NCI-H69 (cell line): Measurements from ENCODE around the gene GTF2H4.
"Not testable (repeated sequence)": the region's sequence is repeated elsewhere in the genome, so short reads cannot be mapped to it uniquely, and the experiment has no call there.

Source experiments
- DNase-seq: peaks from one replicate; lab custom pipeline; 2025; lab: John Stamatoyannopoulos, UW

The GTF2H4 gene

DNA sequence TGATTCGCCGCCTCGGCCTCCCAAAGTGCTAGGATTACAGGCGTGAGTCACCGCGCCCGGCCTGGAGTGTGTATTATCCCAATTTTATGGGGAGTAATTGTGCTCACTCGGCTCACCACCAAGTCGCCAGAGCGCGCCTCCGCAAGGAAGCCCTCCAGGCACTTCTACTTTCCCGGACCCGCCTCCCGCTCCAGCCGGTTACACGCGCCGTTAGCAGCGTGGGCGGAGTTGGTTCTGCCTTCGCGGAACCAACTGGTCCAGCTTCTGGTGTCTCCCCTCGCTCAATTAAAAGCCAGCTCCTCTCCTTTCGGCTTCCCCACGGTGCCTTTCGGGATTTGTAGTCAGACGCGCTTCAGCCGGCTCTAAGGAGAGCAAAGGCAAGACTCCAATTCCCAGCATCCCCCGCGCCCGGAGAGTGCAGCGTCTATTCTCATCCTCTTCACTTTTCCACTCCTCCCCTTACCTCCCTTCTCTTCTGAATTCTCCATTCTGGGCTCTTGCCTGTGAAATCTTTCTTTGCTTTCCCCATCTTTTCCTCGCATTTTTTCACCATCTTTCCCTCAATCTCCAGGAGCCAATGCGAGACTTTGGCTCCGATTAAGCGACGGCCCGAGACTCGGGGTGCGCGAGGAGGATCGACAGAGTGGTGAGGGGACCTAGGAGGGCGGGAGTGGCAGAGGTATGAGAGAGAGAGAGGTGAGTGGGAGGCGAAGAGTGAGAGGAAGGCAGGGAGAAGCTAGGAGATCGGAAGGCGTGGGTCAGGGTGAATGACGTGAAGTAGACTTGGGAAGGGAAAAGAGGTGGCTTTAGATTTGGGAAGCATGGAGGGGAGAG lies at the start of gene GTF2H4:
Gene GTF2H4 (plus strand): TSS at position 450 of the 834 bp plus-strand sequence.
- DNase-seq: peak; percentile 99

DNA sequence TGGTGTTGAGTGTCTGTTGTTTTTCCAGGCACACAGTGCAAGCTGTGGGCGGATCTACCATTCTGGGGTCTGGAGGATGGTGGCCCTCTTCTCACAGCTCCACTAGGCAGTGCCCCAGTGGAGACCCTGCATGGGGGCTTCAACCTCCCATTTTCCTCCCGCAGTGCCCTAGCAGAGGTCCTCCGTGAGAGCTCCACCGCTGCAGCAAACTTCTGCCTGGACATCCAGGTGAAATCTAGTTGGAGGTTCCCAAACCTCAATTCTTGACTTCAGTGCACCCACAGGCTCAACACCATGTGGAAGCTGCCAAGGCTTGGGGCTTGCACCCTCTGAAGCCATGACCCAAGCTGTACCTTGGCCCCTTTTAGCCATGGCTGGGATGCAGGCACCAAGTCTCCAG lies 48.3 kb upstream of the GTF2H4 start:
- not testable (repeated sequence) for DNase-seq

DNA sequence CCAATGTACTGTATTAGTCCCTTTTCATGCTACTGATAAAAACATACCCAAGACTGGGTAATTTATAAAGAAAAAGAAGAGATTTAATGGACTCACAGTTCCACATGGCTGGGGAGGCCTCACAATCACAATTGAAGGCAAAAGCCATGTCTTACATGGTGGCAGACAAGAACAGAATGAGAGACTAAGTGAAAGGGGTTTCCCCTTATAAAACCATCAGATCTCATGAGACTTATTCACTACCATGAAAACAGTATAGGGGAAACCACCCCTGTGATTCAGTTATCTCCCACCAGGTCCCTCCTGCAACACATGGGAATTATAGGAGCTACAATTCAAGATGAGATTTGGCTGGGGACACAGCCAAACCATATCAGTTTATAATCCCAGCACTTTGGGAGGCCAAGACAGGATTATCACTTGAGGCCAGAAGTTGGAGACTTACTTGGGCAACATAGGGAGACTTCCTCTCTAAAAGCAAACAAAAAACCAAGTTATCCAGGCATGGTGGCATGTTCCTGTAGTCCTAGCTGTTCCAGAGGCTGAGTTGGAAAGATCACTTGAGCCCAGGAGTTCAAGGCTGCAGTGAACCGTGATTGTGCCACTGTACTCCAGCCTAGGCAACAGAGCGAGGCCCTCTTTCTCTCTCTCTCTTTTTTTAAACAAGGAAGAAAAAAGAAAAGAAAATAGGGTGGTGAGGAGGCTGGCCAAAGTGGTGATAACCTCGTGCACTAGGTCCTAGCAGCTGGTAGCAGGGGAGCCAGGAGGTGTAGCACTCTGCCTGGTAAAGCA lies 46.6 kb upstream of the GTF2H4 start:
- no peak for DNase-seq

DNA sequence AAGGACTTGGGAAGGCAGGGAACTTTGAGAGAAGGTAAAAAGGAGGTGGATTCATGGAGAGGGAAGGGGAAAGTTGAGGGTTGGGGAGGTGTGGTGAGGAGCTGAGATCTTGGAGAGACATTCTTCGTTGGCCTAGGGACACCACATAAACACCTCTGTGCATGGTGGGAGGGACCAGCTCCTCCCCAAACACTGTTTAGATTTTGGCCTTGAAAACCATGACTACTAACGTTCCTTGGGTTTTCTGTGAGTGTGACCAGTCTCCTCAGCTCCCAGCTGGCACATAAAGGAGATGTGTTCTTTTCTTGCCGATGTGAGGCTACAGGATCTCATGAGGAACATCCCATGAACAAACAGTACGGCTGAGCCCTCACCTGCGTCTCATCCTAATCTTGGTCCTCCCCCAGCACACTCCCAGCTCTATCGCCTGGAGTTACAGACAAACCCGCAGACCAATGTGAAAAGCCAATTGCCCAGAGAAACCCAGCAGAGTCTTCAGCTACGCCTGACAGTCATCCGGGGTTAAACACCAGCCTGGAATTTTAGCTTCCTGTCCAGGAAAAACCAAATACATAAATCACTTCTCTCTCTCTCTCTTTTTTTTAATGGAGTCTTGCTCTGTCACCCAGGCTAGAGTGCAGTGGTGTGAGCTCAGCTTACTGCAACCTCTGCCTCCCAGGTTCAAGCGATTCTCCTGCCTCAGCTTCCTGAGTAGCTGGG lies 45.7 kb upstream of the GTF2H4 start:
- DNase-seq: no peak

DNA sequence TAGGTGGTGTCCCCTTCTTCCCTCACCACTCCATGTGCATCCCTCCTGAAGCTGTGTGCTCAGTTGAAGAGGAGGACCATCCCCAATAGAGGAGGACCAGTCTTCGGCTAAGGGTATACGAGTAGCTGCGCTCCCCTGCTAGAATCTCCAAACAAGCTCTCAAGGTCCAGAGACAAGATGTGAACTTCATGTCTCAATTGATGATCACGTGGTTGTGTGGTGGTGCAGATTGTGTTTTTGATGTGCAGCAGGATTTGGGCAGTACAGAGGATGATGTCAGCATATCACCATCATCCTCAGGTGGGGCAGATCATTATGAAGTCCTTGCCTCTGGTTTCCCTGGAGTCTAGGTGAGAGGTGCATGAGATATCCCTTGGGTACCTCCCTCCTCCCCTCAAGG lies 43.7 kb upstream of the GTF2H4 start:
- no peak for DNase-seq

DNA sequence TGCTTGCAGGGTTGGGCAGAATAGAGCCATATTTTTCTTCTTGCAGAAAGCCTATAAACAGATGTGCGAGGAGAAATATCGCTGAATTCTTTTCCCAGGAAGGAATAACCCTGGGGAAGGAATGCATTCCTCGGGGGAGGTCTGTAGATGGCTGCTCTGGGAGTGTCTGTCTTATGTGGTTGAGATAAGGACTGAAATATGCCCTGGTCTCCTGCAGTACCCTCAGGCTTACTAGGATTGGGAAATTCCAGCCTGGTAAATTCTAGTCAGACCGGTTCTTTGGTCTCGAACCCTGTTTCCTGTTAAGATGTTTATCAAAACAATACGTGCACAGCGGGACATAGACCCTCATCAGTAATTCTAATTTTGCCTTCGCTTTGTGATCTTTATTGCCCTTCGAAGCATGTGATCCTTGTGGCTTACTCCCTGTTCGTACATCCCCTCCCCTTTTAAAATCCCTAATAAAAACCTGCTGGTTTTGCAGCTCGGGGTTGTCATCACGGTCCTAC lies 38.7 kb upstream of the GTF2H4 start:
- not testable (repeated sequence) for DNase-seq

DNA sequence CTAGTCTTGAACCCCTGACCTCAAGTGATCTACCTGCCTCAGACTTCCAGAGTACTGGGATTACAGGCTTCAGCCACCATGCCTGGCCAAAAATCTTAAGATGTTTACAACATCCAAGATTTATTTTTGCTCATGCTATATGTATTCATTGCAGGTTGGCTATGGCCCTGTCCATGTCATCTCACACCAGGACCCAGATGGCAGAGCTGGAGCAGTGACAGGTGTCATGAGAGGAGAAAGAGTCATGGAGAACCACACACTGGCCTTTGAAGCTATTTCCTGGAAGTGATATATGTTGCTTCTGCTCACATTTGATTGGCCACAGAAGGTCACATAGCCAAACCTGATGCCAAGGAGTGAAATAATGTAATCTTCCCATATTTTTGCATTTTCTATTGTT lies 37.5 kb upstream of the GTF2H4 start:
- no peak for DNase-seq

DNA sequence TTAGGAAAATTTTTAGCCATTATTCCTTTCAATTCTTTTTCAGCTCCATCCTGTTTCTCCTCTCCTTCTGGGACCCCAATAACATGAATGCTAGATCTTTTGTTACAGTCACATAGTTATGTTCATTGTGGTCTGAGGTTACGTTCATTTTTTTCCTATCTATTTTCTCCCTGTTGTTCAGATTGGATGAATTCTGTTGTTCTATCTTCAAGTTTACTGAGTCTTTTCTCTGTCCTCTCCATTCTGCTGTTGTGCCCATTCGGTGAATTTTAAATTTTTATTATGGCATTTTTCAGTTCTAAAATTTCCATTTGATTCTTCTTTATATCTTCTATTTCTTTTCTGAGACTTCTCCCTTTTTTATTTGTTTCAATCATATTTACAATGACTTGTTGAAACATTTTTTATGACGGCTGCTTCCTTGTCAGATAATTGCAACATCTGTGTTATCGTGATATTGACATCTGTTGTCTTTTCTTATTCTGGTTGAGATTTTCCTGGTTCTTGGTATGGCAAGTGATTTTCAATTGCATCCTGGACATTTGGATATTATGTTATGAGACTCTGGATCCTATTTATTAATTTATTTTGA lies 36.3 kb upstream of the GTF2H4 start:
- DNase-seq: no peak

DNA sequence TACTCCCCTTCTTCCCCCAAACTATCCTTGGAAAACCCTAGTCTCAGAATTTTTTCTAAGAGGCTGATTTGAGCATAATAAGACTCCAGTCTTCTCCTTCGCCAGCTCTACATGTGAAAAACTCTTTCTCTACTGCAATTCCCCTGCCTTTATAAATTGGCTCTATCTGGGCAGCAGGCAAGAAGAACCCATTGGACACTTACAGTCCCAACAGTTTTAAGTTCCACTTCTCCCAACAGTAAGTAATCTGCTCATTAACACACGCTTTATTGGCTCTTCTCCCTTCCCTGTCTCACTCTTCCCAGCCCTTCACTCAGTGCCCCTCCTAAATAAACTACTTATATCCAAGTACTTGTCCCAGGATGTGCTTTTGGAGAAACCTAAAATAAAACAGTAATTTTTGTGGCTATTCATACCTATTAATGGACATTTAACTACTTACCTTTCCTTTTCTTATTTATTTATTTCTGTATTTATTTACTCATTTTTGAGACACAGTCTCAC lies 34.8 kb upstream of the GTF2H4 start:
- DNase-seq: no peak

DNA sequence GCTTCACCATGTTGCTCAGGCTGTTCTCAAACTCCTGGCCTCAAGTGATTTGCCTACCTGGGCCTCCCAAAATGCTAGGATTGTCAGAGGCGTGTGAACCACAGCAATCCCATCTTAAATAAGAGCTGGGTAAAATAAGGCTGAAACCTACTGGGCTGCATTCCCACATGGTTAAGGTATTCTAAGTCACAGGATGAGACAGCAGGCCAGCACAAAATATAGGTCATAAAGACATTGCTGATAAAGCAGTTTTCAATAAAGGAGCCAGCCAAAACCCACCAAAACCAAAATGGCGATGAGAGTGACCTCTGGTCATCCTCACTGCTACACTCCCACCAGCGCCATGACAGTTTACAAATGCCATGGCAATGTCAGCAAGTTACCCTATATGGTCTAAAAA lies 34.2 kb upstream of the GTF2H4 start:
- DNase-seq: not testable (repeated sequence)

DNA sequence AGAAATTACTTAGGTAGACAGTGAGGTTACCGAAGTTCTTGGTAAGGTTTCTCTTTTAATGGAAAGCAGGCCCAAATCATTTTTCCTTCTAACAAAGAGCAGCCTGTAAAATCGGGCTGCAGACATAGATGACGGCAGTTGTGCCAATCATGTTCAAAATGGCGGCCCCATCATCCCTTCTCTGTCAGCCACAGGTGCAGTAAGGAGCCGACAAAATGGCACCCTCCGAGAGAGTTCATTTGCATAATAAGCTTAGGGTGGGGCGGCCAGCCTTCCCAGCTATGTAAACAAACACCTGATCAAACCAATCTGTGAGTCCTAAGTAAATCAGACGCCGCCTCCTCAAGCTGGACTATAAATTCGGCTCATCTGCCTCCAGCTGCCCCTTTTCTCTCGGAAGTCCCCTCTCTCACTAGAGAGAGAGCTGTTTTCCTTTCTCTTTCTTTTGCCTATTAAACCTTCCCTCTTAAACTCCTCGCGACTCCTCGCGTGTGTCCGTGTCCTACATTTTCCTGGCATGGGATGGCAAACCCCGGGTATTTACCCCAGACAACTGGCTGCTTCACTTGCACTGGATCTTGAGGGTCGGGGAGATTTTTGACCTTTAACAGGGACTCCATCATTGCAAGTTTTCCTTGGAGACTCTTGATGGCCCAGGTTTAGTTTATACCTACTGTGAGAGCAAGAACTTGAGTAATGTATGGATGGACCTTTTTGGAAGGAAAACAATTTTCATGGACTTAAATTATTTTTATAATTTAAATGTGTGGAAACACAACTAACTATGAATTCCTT lies 32.6 kb upstream of the GTF2H4 start:
- peak; percentile 88 for DNase-seq

DNA sequence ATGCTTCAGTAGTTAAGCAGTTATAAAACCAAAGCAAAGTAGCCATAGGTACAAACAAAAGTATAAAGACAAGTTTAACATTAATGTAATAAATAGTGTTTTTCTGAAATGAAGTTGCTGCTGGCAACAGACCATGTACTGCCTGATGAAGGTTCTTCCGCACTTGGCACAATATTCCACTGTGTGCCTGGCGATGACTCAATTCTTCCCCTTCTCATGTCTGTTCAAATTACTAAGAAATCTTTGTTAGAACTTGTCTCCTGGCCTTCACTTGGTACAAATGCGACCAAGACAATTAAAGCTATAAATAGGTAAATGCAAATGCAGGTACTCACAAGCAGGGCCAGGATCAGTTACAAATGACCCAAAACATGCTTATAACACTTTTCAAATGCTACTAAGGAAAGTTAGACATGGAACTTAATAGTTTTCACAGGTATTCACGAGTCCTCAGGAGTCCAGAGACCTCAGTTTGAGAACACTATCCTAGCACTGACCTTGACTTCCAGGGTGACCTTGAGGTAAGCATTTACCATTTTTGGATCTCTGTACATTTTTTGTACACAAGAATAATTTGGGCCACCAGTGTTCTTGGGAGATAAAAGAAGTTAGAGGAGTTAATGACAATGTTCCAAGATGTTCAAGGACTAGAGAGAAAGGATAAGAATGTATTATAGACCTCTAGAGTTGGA lies 31.8 kb upstream of the GTF2H4 start:
- DNase-seq: no peak

DNA sequence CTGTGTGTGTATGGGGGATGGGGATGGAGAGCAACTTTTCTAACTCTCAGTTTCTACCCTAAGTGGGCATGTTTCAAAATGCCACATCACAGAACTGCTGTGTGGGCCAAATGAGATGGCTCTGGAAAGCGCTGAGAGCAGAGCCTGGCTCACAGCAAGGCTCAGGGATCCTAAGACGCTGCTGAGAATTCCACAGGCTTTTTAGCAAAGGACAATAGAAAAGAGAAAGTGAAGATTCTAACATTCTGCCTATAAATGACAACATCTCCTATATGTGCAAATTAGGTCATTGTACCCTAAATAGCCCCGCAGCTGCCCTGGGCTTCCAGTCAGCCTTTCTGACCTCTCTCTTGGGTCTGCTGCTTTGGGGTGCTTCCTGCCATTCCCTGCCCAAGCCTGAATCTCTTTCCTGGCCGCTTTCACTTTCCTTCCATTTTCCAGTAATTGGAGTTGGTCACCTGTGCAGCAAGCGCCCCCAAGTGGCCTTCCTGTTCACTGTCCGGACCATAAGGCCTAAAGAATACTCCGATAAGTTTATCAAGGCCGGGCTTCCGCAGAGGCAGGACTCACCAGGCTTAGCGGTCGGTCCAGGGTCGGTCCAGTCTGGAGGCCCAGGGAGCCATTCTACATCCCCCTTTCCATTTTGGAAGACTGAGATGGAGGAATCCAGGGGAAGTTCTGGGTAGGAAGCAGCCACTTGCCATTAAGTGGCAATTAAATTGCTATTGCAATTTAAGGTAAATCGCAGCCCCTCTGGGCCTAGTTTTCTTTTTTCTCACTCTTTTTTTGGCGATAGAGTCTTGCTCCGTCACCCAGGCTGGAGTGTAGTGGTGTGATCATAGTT lies 30.4 kb upstream of the GTF2H4 start:
- peak; percentile 90 for DNase-seq

DNA sequence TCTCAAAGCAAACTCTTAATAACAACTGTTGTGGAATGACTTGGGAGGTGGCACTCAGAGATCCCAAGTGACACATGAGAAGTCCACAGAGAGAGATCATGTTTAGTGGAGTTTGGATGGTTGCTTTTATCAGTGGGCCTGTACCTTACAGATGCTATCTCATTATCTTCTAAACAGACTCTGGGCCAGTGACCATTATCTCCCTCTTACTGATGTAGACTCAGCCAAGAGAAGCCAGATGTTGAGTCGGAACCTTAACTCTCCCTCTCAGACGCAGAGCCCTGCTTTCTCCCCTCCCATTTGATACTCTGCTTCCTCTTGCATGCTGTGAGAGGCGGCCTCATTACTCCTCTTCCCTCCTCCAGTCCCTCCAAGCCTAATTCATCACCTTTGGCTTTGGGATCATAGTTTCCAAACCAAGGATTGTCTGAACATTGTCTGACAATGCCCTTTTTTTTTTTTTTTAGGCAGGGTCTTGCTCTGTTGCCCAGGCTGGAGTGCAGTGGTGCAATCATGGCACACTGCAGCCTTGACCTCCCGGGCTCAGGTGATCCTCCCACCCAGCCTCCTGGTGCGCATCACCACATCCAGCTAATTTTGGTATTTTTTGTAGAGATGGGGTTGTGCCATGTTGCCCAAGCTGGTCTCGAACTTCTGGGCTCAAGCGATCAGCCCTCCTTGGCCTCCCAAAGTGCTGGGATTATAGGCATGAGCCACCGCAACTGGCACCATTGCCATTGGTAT lies 28.2 kb upstream of the GTF2H4 start:
- peak; percentile 21 for DNase-seq

DNA sequence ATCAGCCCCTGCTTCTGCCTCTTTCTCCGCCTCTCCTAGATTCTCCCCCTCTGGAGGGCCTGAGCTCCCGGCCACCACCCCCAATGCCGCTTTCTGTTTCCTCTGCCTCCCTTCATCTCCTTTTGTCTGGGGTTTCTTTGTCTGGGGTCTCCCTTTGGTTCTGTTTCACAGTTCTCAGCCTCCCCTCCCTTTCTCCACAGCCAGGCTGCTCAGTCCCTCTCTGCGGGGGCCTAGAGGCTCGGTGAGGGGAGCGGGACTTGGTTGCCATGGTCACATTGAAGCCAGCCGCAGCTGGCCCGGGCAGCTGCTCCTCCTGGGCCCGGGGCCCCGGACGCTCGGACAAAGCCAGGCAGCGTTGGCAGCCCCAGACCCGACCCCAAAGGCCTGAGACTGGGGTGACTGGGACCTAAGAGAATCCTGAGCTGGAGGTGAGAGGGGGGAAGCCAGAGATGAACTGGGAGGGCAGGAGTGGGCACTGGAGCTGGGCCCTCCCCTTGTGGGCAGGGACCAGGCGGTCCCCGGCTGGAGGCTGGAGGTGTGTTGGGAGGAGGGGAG lies 27.2 kb upstream of the GTF2H4 start:
- peak; percentile 86 for DNase-seq

DNA sequence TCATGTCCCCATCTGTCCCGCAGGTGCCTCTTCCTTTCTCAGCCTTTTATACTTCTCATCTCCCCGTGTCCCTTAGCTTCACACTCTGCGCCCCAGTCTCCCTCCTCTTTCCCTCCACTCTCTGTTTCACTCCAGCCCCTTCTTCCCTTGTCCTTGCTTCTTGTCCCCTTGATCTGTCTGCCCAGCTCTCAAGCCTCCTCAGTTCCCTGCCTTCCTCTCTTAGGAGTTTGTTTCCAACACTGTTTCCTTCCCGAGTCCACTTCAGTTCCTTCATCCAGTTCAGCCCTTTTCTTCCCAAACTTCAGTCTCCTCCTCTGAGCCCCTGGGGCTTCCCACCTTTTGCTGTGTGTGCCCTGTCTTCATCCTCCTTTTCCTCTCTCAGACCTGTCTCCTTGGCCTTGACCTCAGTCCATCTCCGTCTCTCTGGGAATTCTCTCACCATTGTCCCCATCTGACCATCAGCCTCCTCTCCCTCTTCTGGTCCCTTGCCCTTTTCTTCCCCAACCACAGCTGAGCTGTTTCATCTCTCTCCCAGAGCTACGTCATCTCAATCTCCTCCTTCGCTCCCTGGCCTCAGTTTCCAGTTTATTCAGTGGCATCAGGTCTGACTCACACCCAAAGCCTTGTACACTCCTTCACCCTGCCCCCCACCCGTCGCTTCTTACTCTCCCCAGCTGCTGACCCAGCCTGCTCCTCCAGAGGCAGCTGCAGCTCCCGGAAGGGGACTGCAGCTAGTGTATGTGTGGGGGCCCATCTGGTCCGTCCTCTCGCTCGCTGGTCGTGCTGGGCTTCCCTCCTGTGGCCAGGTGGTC lies 26.4 kb upstream of the GTF2H4 start:
- peak; percentile 42 for DNase-seq

DNA sequence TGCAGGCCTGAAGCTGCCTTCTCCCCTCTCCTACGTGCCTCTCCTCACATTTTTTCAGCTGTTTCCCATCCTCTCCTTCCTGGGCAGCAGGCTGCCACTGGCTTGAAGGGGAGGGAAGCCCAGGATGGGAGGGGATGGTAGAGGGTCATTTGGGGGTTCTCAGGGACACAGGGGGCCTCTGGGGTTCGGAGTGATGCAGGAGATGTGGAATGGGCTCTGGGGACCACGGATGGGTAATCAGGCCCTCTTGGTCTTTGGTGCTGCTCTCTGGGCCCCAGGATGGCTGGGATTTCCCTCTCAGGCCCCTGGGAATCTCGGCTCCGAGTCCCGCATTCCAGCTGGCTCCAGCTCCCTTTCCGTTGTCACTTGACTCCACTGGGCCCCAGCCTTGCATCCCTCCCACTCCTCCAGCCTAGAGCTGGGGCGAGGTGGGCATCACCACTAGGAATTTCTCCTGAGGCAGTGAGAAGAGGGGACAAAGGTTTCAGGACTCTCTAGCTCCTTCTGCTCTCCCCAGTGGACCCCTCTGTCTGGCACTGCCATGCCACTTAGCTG lies 25.7 kb upstream of the GTF2H4 start:
- peak; percentile 62 for DNase-seq
